ENCODE data around the gene GTPBP4.
A peak's percentile ranks its signal among the peaks of the same experiment; 100 is the strongest.
"Not testable (repeated sequence)": the region's sequence is repeated elsewhere in the genome, so short reads cannot be mapped to it uniquely, and the experiment has no call there.

GTPBP4 gene

GRCh38 chr10:1056326-1057105 is 68.3 kb downstream of the GTPBP4 start, which contains the start of gene WDR37:
WDR37 (plus strand) TSS chr10:1056385; CDS start chr10:1072156, 15,771 bp downstream.
- peak; percentile 60 to 89 (median 72) for DNase-seq (ENCODE audit: low read depth in 3 of 3, low spot score in 1 of 3)

- DNase-seq (ENCODE audit: low read depth in 3 of 3, low spot score in 1 of 3) = no peak
Measured at GRCh38 chr10:1057106-1057657, 68.9 kb downstream of the GTPBP4 start.

- DNase-seq (ENCODE audit: low read depth in 3 of 3, low spot score in 1 of 3) = no peak
Measured at GRCh38 chr10:1058017-1058416, 69.8 kb downstream of the GTPBP4 start.

GRCh38 chr10:1059902-1060301 is 71.7 kb downstream of the GTPBP4 start:
- DNase-seq (ENCODE audit: low read depth in 3 of 3, low spot score in 1 of 3) = no peak

- DNase-seq (ENCODE audit: low read depth in 3 of 3, low spot score in 1 of 3) = no peak
Measured at GRCh38 chr10:1061930-1062774, 73.9 kb downstream of the GTPBP4 start.

- no peak for DNase-seq (ENCODE audit: low read depth in 3 of 3, low spot score in 1 of 3)
Measured at GRCh38 chr10:1063232-1063865, 75.1 kb downstream of the GTPBP4 start.

GRCh38 chr10:1064964-1065247 is 76.7 kb downstream of the GTPBP4 start:
- DNase-seq (ENCODE audit: low read depth in 3 of 3, low spot score in 1 of 3) = no peak

- not testable (repeated sequence) for DNase-seq (ENCODE audit: low read depth in 3 of 3, low spot score in 1 of 3)
Measured at GRCh38 chr10:1066734-1067133, 78.5 kb downstream of the GTPBP4 start.

GRCh38 chr10:1068380-1069361 is 80.4 kb downstream of the GTPBP4 start:
- no peak for DNase-seq (ENCODE audit: low read depth in 3 of 3, low spot score in 1 of 3)
